ENCODE data around the gene RALGAPA2. TPM values are rescaled to one million over a fixed set of nuclear protein-coding genes. Genes with fewer than 3 reads are reported as not detected.

Gene RALGAPA2
- total RNA-seq, 1 donor from 2014 or later = 52.0 TPM

GRCh38 chr20:20655883-20656282, 56.6 kb downstream of the RALGAPA2 start:
- ATAC-seq (no peak), DNase-seq (ENCODE audit: low spot score) (no peak)
- intact Hi-C loops (cut with DNase I) = no loop called here

- no peak for ATAC-seq
- DNase-seq (ENCODE audit: low spot score) = no peak
- intact Hi-C loops (cut with DNase I) = no loop called here
Measured at GRCh38 chr20:20649945-20650344, 62.5 kb downstream of the RALGAPA2 start.

DNA sequence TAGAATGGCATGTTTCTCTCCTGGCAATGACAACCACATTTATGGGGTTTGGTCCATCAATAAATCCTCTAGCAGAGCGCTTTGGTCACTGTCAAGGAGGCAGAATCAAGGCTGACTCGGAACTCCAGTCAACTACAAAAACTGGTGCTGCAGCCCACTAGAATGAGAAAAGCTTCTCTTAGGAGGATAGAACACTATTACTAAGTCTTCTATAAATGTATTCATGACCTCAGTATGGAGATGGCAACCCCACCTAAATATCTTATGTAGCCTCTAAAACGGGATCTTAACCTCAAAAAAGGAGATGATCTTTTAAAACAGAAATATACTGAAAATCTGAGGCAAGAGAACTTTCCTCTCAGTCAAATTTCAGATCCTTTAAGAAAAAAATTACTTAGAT, 68.5 kb downstream of the RALGAPA2 start:
- ATAC-seq (no peak), DNase-seq (ENCODE audit: low spot score) (no peak)
- intact Hi-C loops (cut with DNase I) = no loop called here

DNA sequence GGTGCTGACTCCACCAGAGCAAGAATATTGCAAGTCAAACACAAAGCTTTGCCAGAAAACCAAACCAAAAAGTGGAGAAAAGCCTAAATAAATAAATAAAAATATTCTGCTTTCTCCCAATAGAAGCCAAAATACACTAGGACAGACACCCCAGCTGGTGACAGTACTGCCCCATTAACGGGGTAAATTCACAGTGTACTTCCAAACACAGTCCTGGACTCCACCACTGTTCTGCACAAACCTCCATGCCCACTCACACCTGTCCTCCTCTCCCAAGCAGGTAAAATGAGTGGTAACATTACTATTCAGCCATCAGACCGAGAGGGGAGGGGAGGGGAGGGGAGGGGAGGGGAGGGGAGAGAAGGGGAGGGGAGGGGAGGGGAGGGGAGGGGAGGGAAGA, 70.7 kb downstream of the RALGAPA2 start:
- intact Hi-C loops (cut with DNase I) = no loop called here
- ATAC-seq (no peak), DNase-seq (ENCODE audit: low spot score) (no peak)

DNA sequence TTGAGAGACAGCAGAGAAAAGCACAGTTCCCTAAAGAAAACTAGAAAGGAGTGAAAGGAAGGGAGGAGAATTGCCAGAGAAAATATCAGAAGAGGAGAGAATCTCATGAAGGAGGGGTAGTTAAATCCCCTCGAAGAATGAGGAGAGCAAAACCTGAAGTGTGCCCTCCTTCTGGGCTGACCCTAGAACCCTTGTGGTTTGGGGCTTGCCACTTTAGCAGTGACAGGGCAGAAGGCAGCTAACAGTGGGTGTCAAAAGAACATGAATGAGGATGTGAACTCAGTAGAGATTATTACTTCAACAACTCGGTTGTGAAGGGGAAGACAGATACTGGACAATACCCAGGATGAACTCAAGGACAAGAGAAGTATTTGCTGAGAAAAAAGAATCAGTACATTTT, 73.6 kb downstream of the RALGAPA2 start:
- DNase-seq (ENCODE audit: low spot score) = no peak
- ATAC-seq = no peak
- intact Hi-C loops (cut with DNase I) = no loop called here

DNA sequence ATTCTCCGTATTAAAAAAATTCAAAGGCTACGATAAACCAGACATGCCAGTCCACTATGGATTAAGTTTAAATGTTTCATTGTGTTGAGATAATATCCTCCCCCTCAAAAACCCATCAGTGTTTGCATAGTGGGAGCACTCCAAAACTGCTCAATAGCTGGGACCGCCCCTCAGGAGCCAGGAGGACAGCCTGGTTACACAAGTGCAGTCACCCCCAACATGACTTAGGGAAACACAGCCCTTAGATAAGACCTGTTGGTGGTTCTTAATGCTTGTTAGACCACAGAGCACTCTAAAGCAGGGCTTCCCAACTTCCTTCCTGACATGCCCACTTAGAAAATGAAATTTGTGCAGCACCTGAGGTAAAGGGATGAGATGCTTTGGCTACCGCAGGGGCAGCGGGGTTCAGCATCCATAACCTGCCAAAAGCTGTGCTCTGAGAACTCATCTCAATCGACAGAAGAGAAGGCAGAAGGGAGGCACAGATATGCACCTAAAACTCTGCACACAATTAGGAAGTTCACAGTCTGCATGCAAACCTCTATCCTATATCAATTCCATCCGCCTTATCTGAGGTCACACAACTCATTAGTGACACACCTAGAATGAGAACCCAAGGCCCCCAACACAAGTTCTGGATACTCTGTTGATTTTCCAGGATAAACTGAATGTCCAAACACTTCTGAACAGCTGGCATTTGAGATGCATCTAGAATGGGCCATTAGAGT, 74.3 kb downstream of the RALGAPA2 start:
- ATAC-seq (no peak), DNase-seq (ENCODE audit: low spot score) (no peak)
- intact Hi-C loops (cut with DNase I) = no loop called here

- ATAC-seq (no peak), DNase-seq (ENCODE audit: low spot score) (no peak)
- intact Hi-C loops (cut with DNase I) = no loop called here
Measured at GRCh38 chr20:20635006-20635405, 77.4 kb downstream of the RALGAPA2 start.

- intact Hi-C loops (cut with DNase I) = no loop called here
- DNase-seq (ENCODE audit: low spot score) (no peak), ATAC-seq (no peak)
Measured at GRCh38 chr20:20632644-20633043, 79.8 kb downstream of the RALGAPA2 start.

- DNase-seq (ENCODE audit: low spot score) (no peak), ATAC-seq (no peak)
- intact Hi-C loops (cut with DNase I) = no loop called here
Measured at GRCh38 chr20:20630551-20630950, 81.9 kb downstream of the RALGAPA2 start.

DNA sequence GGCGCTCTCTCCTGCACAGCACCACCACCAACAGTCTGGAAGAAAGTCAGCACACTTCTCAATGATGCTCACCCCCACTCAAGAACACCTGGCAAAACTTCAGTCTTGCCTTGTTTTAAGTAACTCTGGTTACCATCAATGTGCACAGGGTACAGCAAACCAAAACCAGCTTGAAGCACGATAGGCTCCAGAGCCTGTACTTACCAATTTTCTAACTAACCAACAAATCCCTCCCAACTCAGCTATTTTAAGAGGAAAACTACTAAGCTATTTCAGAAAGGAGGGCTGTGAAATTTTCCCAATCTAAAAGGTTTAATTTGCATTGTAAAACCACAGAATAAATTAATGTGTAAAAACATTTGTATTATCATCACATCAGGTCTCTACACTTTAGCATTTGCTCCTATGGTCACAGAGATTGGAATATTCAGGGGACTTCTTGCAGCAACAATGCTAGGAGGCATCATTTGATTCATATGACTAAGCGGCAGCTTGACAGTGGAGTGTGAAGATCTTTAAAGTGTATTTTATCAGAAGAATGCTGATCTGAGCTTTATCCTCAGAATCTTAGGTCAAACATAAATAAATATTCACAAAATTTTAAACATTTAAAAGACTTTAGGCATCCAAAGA, 82.8 kb downstream of the RALGAPA2 start:
- ATAC-seq = no peak
- intact Hi-C loops (cut with DNase I) = no loop called here
- no peak for DNase-seq (ENCODE audit: low spot score)

DNA sequence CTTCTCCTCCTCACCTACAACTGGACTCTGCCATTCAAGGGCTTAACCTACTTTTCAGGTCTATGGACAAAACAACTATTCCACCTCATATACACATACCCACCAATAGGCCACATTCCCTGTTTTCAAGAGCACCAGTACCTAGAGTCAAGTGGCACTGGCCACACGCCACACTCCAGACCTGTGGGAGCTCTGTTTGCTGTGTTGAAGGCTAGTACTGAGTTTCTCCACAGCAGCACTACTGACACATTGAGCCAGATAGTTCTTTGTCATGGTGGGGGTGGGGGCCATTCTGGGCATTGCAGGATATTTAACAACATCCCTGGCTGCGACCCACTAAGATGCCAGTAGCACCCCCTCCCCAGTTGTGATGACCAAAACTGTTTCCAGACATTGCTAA, 84.1 kb downstream of the RALGAPA2 start:
- intact Hi-C loops (cut with DNase I) = no loop called here
- no peak for ATAC-seq
- no peak for DNase-seq (ENCODE audit: low spot score)

DNA sequence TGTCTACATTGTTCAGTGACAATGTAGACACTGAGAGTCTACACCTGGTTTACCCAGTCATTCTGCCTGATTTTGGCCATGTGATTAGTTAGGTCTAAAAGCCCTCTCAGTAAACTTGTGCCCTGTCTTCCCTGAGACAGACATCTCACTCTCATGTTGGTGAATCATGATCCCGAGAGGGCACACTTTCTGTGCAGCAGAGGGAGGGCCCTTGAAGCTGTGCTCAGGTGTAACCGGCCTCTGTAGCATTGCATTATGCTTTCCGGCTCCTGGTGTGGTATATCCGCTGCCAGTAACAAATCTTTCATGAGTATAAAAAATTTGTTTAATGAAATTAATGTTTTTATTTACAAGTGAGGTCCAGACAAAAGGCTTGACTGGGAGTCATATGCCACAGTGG, 85.0 kb downstream of the RALGAPA2 start:
- intact Hi-C loops (cut with DNase I) = no loop called here
- ATAC-seq = no peak
- no peak for DNase-seq (ENCODE audit: low spot score)

- DNase-seq (ENCODE audit: low spot score) = no peak
- no peak for ATAC-seq
- intact Hi-C loops (cut with DNase I) = no loop called here
Measured at GRCh38 chr20:20624914-20625313, 87.5 kb downstream of the RALGAPA2 start.

DNA sequence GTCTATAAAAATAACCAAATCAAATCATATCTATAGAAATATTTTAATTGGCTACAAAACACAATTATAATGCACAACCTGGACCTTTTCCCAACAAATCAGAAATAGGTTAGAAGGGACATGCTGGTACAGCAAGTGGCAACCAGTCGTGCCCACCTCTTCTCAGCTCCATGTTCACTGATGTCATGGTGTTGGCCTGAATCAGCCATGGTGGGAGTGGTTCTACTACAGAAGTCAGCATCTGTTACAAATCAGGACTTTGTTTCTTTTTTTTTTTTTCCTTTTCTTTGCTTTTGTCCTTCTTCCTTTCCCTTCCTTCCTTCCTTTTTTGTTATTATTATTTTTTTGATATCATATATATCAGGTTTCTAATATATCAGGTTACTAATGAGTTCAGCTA, 91.2 kb downstream of the RALGAPA2 start:
- ATAC-seq = no peak
- no peak for DNase-seq (ENCODE audit: low spot score)
- intact Hi-C loops (cut with DNase I) = no loop called here

- DNase-seq (ENCODE audit: low spot score) (no peak), ATAC-seq (no peak)
- intact Hi-C loops (cut with DNase I) = no loop called here
Measured at GRCh38 chr20:20614391-20614790, 98.1 kb downstream of the RALGAPA2 start.

DNA sequence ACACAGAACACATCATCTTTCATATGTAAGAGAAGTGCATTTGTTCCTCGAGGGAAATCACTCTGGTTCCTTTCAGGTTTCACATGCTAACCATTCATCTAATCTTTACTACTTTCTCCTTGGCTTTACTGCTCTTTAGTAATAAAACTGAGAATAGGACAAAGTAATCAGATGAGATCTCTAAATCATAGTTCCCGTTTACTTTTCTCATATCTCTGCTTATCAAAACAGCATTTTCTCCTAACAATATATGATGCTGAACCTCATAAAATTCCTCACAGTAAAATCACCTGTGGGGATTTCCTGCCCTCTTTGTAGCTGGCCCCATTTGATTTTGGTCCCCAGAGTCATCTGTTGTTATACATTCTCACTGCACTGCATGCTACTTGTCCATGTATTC, 100.2 kb downstream of the RALGAPA2 start:
- DNase-seq (ENCODE audit: low spot score) (no peak), ATAC-seq (no peak)
- intact Hi-C loops (cut with DNase I) = no loop called here

- DNase-seq (ENCODE audit: low spot score) (no peak), ATAC-seq (no peak)
- intact Hi-C loops (cut with DNase I) = no loop called here
Measured at GRCh38 chr20:20611167-20611566, 101.3 kb downstream of the RALGAPA2 start.

GRCh38 chr20:20609522-20609921, 102.9 kb downstream of the RALGAPA2 start:
- ATAC-seq = no peak
- no peak for DNase-seq (ENCODE audit: low spot score)
- intact Hi-C loops (cut with DNase I) = no loop called here

DNA sequence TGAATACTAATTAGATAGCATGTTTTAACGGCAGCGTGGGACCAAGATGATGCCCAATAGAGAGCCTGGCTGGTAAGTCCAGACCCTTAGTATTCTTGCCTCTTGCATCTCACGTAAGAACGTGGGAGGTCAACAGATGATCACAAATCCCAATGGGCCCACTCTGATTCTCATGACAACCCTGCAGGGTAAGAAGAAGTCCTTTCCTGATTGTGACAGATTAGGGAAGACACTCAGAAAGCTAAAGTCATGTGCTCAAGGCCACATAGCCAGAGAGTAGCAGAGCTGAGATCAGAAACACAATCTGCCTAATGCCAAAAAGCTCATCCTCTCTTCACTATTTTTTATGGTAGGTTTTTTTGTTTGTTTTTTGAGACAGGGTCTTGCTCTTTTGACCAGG, 103.8 kb downstream of the RALGAPA2 start:
- no peak for ATAC-seq
- DNase-seq (ENCODE audit: low spot score) = no peak
- intact Hi-C loops (cut with DNase I) = no loop called here

GRCh38 chr20:20608041-20608440, 104.4 kb downstream of the RALGAPA2 start:
- intact Hi-C loops (cut with DNase I) = no loop called here
- ATAC-seq = no peak
- DNase-seq (ENCODE audit: low spot score) = no peak

- intact Hi-C loops (cut with DNase I) = no loop called here
- DNase-seq (ENCODE audit: low spot score) (no peak), ATAC-seq (no peak)
Measured at GRCh38 chr20:20606881-20607280, 105.6 kb downstream of the RALGAPA2 start.

Data from sciatic nerve (tissue), 2 donors.